Measurements from ENCODE around the gene SLFN12.
"Not testable (repeated sequence)": the region's sequence is repeated elsewhere in the genome, so short reads cannot be mapped to it uniquely, and the experiment has no call there.

The SLFN12 gene

GRCh38 chr17:35421069-35421468 lies 11.2 kb downstream of the SLFN12 start:
- not testable (repeated sequence) for H3K4me3 ChIP-seq (ENCODE audit: low read depth in 1 of 5, low read length in 5 of 5); H3K9me3 ChIP-seq (ENCODE audit: control insufficient read depth in 5 of 5, low read length in 5 of 5); H3K27me3 ChIP-seq (ENCODE audit: control insufficient read depth in 5 of 5, insufficient read depth in 4 of 5, low read length in 5 of 5); H3K9ac ChIP-seq (ENCODE audit: low read length in 5 of 5); H3K4me1 ChIP-seq (ENCODE audit: control insufficient read depth in 5 of 5, insufficient read depth in 5 of 5, low read length in 5 of 5); H3K27ac ChIP-seq (ENCODE audit: low read depth, low read length)
- peaks cover 8 to 33% (median 11%) of the 10 kb centered on the region in 5 donors for H3K36me3 ChIP-seq (ENCODE audit: control insufficient read depth in 5 of 5, insufficient read depth in 5 of 5, low read length in 5 of 5)

GRCh38 chr17:35416659-35417058 lies 15.6 kb downstream of the SLFN12 start:
- H3K9me3 ChIP-seq (ENCODE audit: control insufficient read depth in 5 of 5, low read length in 5 of 5) = peaks cover 0 to 11% (median 6%) of the 10 kb centered on the region in 5 donors
- H3K4me3 ChIP-seq (ENCODE audit: low read depth in 1 of 5, low read length in 5 of 5) = no peak overlapping the region
- H3K27me3 ChIP-seq (ENCODE audit: control insufficient read depth in 5 of 5, insufficient read depth in 4 of 5, low read length in 5 of 5) = no peaks in the 10 kb centered on the region
- no peak overlapping the region for H3K27ac ChIP-seq (ENCODE audit: low read depth, low read length)
- no peak overlapping the region for H3K9ac ChIP-seq (ENCODE audit: low read length in 5 of 5)
- no peaks in the 10 kb centered on the region for H3K4me1 ChIP-seq (ENCODE audit: control insufficient read depth in 5 of 5, insufficient read depth in 5 of 5, low read length in 5 of 5)
- peaks cover 4 to 31% (median 26%) of the 10 kb centered on the region in 5 donors for H3K36me3 ChIP-seq (ENCODE audit: control insufficient read depth in 5 of 5, insufficient read depth in 5 of 5, low read length in 5 of 5)

- not testable (repeated sequence) for H3K9ac ChIP-seq (ENCODE audit: low read length in 5 of 5); H3K27ac ChIP-seq (ENCODE audit: low read depth, low read length); H3K27me3 ChIP-seq (ENCODE audit: control insufficient read depth in 5 of 5, insufficient read depth in 4 of 5, low read length in 5 of 5); H3K4me1 ChIP-seq (ENCODE audit: control insufficient read depth in 5 of 5, insufficient read depth in 5 of 5, low read length in 5 of 5); H3K4me3 ChIP-seq (ENCODE audit: low read depth in 1 of 5, low read length in 5 of 5)
- Histone ChIP-seq H3K36me3 (ENCODE audit: control insufficient read depth in 5 of 5, insufficient read depth in 5 of 5, low read length in 5 of 5) (peaks cover 17 to 44% (median 35%) of the 10 kb centered on the region in 5 donors), H3K9me3 (ENCODE audit: control insufficient read depth in 5 of 5, low read length in 5 of 5) (peaks cover 0 to 11% (median 6%) of the 10 kb centered on the region in 5 donors)
Observed at GRCh38 chr17:35414707-35415106, 17.6 kb downstream of the SLFN12 start.

GRCh38 chr17:35414247-35414646 lies 18.1 kb downstream of the SLFN12 start:
- H3K4me1 ChIP-seq (ENCODE audit: control insufficient read depth in 5 of 5, insufficient read depth in 5 of 5, low read length in 5 of 5) = no peaks in the 10 kb centered on the region
- no peak overlapping the region for H3K27ac ChIP-seq (ENCODE audit: low read depth, low read length)
- H3K4me3 ChIP-seq (ENCODE audit: low read depth in 1 of 5, low read length in 5 of 5) = no peak overlapping the region
- H3K27me3 ChIP-seq (ENCODE audit: control insufficient read depth in 5 of 5, insufficient read depth in 4 of 5, low read length in 5 of 5) = no peaks in the 10 kb centered on the region
- H3K9me3 ChIP-seq (ENCODE audit: control insufficient read depth in 5 of 5, low read length in 5 of 5) = peaks cover 0 to 11% (median 6%) of the 10 kb centered on the region in 5 donors
- H3K9ac ChIP-seq (ENCODE audit: low read length in 5 of 5) = no peak overlapping the region
- peaks cover 18 to 43% (median 31%) of the 10 kb centered on the region in 5 donors for H3K36me3 ChIP-seq (ENCODE audit: control insufficient read depth in 5 of 5, insufficient read depth in 5 of 5, low read length in 5 of 5)

- H3K4me1 ChIP-seq (ENCODE audit: control insufficient read depth in 5 of 5, insufficient read depth in 5 of 5, low read length in 5 of 5) = no peaks in the 10 kb centered on the region
- no peaks in the 10 kb centered on the region for H3K27me3 ChIP-seq (ENCODE audit: control insufficient read depth in 5 of 5, insufficient read depth in 4 of 5, low read length in 5 of 5)
- peaks cover 11 to 34% (median 23%) of the 10 kb centered on the region in 5 donors for H3K36me3 ChIP-seq (ENCODE audit: control insufficient read depth in 5 of 5, insufficient read depth in 5 of 5, low read length in 5 of 5)
- H3K9me3 ChIP-seq (ENCODE audit: control insufficient read depth in 5 of 5, low read length in 5 of 5) = peaks cover 0 to 3% (median 0%) of the 10 kb centered on the region in 5 donors
- H3K4me3 ChIP-seq (ENCODE audit: low read depth in 1 of 5, low read length in 5 of 5) = no peak overlapping the region
- H3K9ac ChIP-seq (ENCODE audit: low read length in 5 of 5) = no peak overlapping the region
- no peak overlapping the region for H3K27ac ChIP-seq (ENCODE audit: low read depth, low read length)
Observed at GRCh38 chr17:35407531-35407930, 24.8 kb downstream of the SLFN12 start.

- Histone ChIP-seq H3K36me3 (ENCODE audit: control insufficient read depth in 5 of 5, insufficient read depth in 5 of 5, low read length in 5 of 5) (peaks cover 11 to 29% (median 17%) of the 10 kb centered on the region in 5 donors), H3K9me3 (ENCODE audit: control insufficient read depth in 5 of 5, low read length in 5 of 5) (peaks cover 0 to 3% (median 0%) of the 10 kb centered on the region in 5 donors), H3K9ac (ENCODE audit: low read length in 5 of 5) (no peak overlapping the region), H3K27me3 (ENCODE audit: control insufficient read depth in 5 of 5, insufficient read depth in 4 of 5, low read length in 5 of 5) (no peaks in the 10 kb centered on the region), H3K4me1 (ENCODE audit: control insufficient read depth in 5 of 5, insufficient read depth in 5 of 5, low read length in 5 of 5) (no peaks in the 10 kb centered on the region), H3K27ac (ENCODE audit: low read depth, low read length) (no peak overlapping the region), H3K4me3 (ENCODE audit: low read depth in 1 of 5, low read length in 5 of 5) (no peak overlapping the region)
Observed at GRCh38 chr17:35406568-35406967, 25.7 kb downstream of the SLFN12 start.

- Histone ChIP-seq H3K4me1 (ENCODE audit: control insufficient read depth in 5 of 5, insufficient read depth in 5 of 5, low read length in 5 of 5) (no peaks in the 10 kb centered on the region), H3K9me3 (ENCODE audit: control insufficient read depth in 5 of 5, low read length in 5 of 5) (peaks cover 0 to 3% (median 0%) of the 10 kb centered on the region in 5 donors), H3K27ac (ENCODE audit: low read depth, low read length) (no peak overlapping the region), H3K9ac (ENCODE audit: low read length in 5 of 5) (no peak overlapping the region), H3K27me3 (ENCODE audit: control insufficient read depth in 5 of 5, insufficient read depth in 4 of 5, low read length in 5 of 5) (no peaks in the 10 kb centered on the region), H3K36me3 (ENCODE audit: control insufficient read depth in 5 of 5, insufficient read depth in 5 of 5, low read length in 5 of 5) (peaks cover 0 to 9% (median 3%) of the 10 kb centered on the region in 5 donors), H3K4me3 (ENCODE audit: low read depth in 1 of 5, low read length in 5 of 5) (no peak overlapping the region)
Observed at GRCh38 chr17:35404360-35404759, 27.9 kb downstream of the SLFN12 start.

- H3K36me3 ChIP-seq (ENCODE audit: control insufficient read depth in 5 of 5, insufficient read depth in 5 of 5, low read length in 5 of 5); H3K27ac ChIP-seq (ENCODE audit: low read depth, low read length); H3K27me3 ChIP-seq (ENCODE audit: control insufficient read depth in 5 of 5, insufficient read depth in 4 of 5, low read length in 5 of 5); H3K4me3 ChIP-seq (ENCODE audit: low read depth in 1 of 5, low read length in 5 of 5); H3K4me1 ChIP-seq (ENCODE audit: control insufficient read depth in 5 of 5, insufficient read depth in 5 of 5, low read length in 5 of 5); H3K9ac ChIP-seq (ENCODE audit: low read length in 5 of 5); H3K9me3 ChIP-seq (ENCODE audit: control insufficient read depth in 5 of 5, low read length in 5 of 5): not testable (repeated sequence)
Observed at GRCh38 chr17:35393783-35394182, 38.5 kb downstream of the SLFN12 start.

- Histone ChIP-seq H3K27me3 (ENCODE audit: control insufficient read depth in 5 of 5, insufficient read depth in 4 of 5, low read length in 5 of 5) (no peaks in the 10 kb centered on the region), H3K4me1 (ENCODE audit: control insufficient read depth in 5 of 5, insufficient read depth in 5 of 5, low read length in 5 of 5) (no peaks in the 10 kb centered on the region), H3K9ac (ENCODE audit: low read length in 5 of 5) (no peak overlapping the region), H3K27ac (ENCODE audit: low read depth, low read length) (no peak overlapping the region), H3K36me3 (ENCODE audit: control insufficient read depth in 5 of 5, insufficient read depth in 5 of 5, low read length in 5 of 5) (no peaks in the 10 kb centered on the region), H3K4me3 (ENCODE audit: low read depth in 1 of 5, low read length in 5 of 5) (no peak overlapping the region), H3K9me3 (ENCODE audit: control insufficient read depth in 5 of 5, low read length in 5 of 5) (no peaks in the 10 kb centered on the region)
Observed at GRCh38 chr17:35390663-35391062, 41.6 kb downstream of the SLFN12 start.

GRCh38 chr17:35390156-35390555 lies 42.1 kb downstream of the SLFN12 start:
- H3K27me3 ChIP-seq (ENCODE audit: control insufficient read depth in 5 of 5, insufficient read depth in 4 of 5, low read length in 5 of 5) = no peaks in the 10 kb centered on the region
- H3K9ac ChIP-seq (ENCODE audit: low read length in 5 of 5) = no peak overlapping the region
- no peaks in the 10 kb centered on the region for H3K4me1 ChIP-seq (ENCODE audit: control insufficient read depth in 5 of 5, insufficient read depth in 5 of 5, low read length in 5 of 5)
- H3K9me3 ChIP-seq (ENCODE audit: control insufficient read depth in 5 of 5, low read length in 5 of 5) = no peaks in the 10 kb centered on the region
- H3K36me3 ChIP-seq (ENCODE audit: control insufficient read depth in 5 of 5, insufficient read depth in 5 of 5, low read length in 5 of 5) = no peaks in the 10 kb centered on the region
- H3K4me3 ChIP-seq (ENCODE audit: low read depth in 1 of 5, low read length in 5 of 5) = no peak overlapping the region
- no peak overlapping the region for H3K27ac ChIP-seq (ENCODE audit: low read depth, low read length)

GRCh38 chr17:35387496-35387895 lies 44.8 kb downstream of the SLFN12 start:
- Histone ChIP-seq H3K27me3 (ENCODE audit: control insufficient read depth in 5 of 5, insufficient read depth in 4 of 5, low read length in 5 of 5) (no peaks in the 10 kb centered on the region), H3K9me3 (ENCODE audit: control insufficient read depth in 5 of 5, low read length in 5 of 5) (no peaks in the 10 kb centered on the region), H3K36me3 (ENCODE audit: control insufficient read depth in 5 of 5, insufficient read depth in 5 of 5, low read length in 5 of 5) (no peaks in the 10 kb centered on the region), H3K9ac (ENCODE audit: low read length in 5 of 5) (no peak overlapping the region), H3K4me3 (ENCODE audit: low read depth in 1 of 5, low read length in 5 of 5) (no peak overlapping the region), H3K4me1 (ENCODE audit: control insufficient read depth in 5 of 5, insufficient read depth in 5 of 5, low read length in 5 of 5) (no peaks in the 10 kb centered on the region), H3K27ac (ENCODE audit: low read depth, low read length) (no peak overlapping the region)
